ENCODE results near the gene COL6A3. TPM values are rescaled to one million over a fixed set of nuclear protein-coding genes. Genes with fewer than 3 reads are reported as not detected.

The COL6A3 gene
- total and polyA plus RNA-seq, 4 experiments from 2014 or later, result 0.56 to 2.1 (median 1.5) TPM; not detected in 1

- ChIA-PET CTCF (ENCODE audit: partially characterized antibody) (no interaction called here), POLR2A (ENCODE audit: partially characterized antibody) (no interaction called here)
- no peaks in the 10 kb centered on the region for H3K4me1 ChIP-seq (ENCODE audit: insufficient read depth, low read length)
- no peaks in the 10 kb centered on the region for H3K36me3 ChIP-seq (ENCODE audit: insufficient read depth, low read length)
- no peak overlapping the region for H3K27ac ChIP-seq (ENCODE audit: low read depth, low read length)
- no peaks in the 10 kb centered on the region for H3K36me3 Mint-ChIP-seq
- no peak overlapping the region for H3K4me3 Mint-ChIP-seq
- H3K9me3 ChIP-seq (ENCODE audit: control insufficient read depth in 1 of 2, low read length in 2 of 2), result no peaks in the 10 kb centered on the region
- no peaks in the 10 kb centered on the region for H3K9me3 Mint-ChIP-seq
- intact Hi-C loops (cut with micrococcal nuclease), result no loop called here
- H3K27me3 ChIP-seq (ENCODE audit: insufficient read depth, low read length), result no peaks in the 10 kb centered on the region
- no peaks in the 10 kb centered on the region for H3K27me3 Mint-ChIP-seq
- no peaks in the 10 kb centered on the region for H3K4me1 Mint-ChIP-seq
- H3K27ac Mint-ChIP-seq, result no peak overlapping the region
- no peak overlapping the region for H3K4me3 ChIP-seq (ENCODE audit: low read length in 2 of 2)
- DNase-seq, result no peak
Observed at GRCh38 chr2:237326266-237327171, 87.4 kb downstream of the COL6A3 start.

DNA sequence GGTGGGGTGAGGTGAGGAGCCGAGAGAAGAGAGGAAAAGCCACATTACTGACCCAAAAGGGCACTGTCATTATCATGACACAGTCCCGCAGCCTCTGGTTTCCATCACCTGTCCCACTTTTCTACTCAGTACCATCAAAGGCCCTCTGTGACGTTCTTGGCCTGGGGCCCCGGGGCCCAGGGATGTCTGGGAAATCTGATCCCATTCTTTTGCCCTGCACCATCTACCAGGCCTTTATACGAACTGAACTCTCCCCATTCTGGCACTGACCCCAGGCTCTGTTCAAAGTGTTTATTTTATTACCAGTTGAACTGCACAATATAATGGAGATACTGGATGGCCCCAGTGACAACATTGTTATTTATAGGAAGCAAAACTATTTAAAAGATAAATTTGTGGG lies 89.1 kb downstream of the COL6A3 start:
- intact Hi-C loops (cut with micrococcal nuclease), result no loop called here

GRCh38 chr2:237324405-237324831 lies 89.5 kb downstream of the COL6A3 start:
- Histone ChIP-seq H3K4me3 (ENCODE audit: low read length in 2 of 2) (no peak overlapping the region), H3K4me1 (ENCODE audit: insufficient read depth, low read length) (no peaks in the 10 kb centered on the region), H3K36me3 (ENCODE audit: insufficient read depth, low read length) (no peaks in the 10 kb centered on the region), H3K9me3 (ENCODE audit: control insufficient read depth in 1 of 2, low read length in 2 of 2) (no peaks in the 10 kb centered on the region), H3K27ac (ENCODE audit: low read depth, low read length) (no peak overlapping the region), H3K27me3 (ENCODE audit: insufficient read depth, low read length) (no peaks in the 10 kb centered on the region)
- Mint-ChIP-seq H3K4me1 (no peaks in the 10 kb centered on the region), H3K27ac (no peak overlapping the region), H3K4me3 (no peak overlapping the region), H3K36me3 (no peaks in the 10 kb centered on the region), H3K9me3 (no peaks in the 10 kb centered on the region), H3K27me3 (peaks cover 1 to 4% of the 10 kb centered on the region in 2 donors)
- POLR2A ChIA-PET (ENCODE audit: partially characterized antibody), result no interaction called here
- CTCF ChIA-PET (ENCODE audit: partially characterized antibody), result no interaction called here
- intact Hi-C loops (cut with micrococcal nuclease), result no loop called here
- DNase-seq, result no peak

More for the DNA sequence above, 89.1 kb downstream of the COL6A3 start:
- Histone ChIP-seq H3K4me3 (ENCODE audit: low read length in 2 of 2) (no peak overlapping the region), H3K4me1 (ENCODE audit: insufficient read depth, low read length) (no peaks in the 10 kb centered on the region), H3K27ac (ENCODE audit: low read depth, low read length) (no peak overlapping the region), H3K36me3 (ENCODE audit: insufficient read depth, low read length) (no peaks in the 10 kb centered on the region), H3K27me3 (ENCODE audit: insufficient read depth, low read length) (no peaks in the 10 kb centered on the region), H3K9me3 (ENCODE audit: control insufficient read depth in 1 of 2, low read length in 2 of 2) (no peaks in the 10 kb centered on the region)
- no peak overlapping the region for H3K4me3 Mint-ChIP-seq
- CTCF ChIA-PET (ENCODE audit: partially characterized antibody), result no interaction called here
- H3K36me3 Mint-ChIP-seq, result no peaks in the 10 kb centered on the region
- H3K4me1 Mint-ChIP-seq, result no peaks in the 10 kb centered on the region
- peaks cover 1 to 4% of the 10 kb centered on the region in 2 donors for H3K27me3 Mint-ChIP-seq
- DNase-seq, result no peak
- POLR2A ChIA-PET (ENCODE audit: partially characterized antibody), result no interaction called here
- H3K27ac Mint-ChIP-seq, result no peak overlapping the region
- H3K9me3 Mint-ChIP-seq, result no peaks in the 10 kb centered on the region

DNA sequence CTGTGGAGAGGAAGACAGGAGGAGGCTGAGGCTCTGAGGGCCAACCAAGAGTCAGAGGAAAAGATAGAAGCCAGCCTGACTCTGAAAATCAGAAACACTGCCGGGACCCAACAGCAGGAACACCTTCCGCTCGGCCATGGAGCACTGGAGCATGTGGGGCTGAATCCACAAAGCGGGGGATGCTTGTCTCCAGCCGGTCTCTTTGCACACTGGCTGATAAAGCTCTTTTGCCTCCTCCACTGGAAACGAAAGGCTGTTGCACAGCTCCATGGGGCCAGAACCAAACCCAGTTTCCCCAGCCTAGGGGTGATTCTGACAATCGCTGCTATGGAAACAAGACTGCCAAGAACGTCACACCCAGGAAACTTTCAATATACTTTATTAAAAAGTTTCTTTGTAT lies 90.3 kb downstream of the COL6A3 start:
- ChIA-PET POLR2A (ENCODE audit: partially characterized antibody) (no interaction called here), CTCF (ENCODE audit: partially characterized antibody) (no interaction called here)
- no peaks in the 10 kb centered on the region for H3K36me3 ChIP-seq (ENCODE audit: insufficient read depth, low read length)
- no peak for DNase-seq
- H3K9me3 ChIP-seq (ENCODE audit: control insufficient read depth in 1 of 2, low read length in 2 of 2), result no peaks in the 10 kb centered on the region
- Mint-ChIP-seq H3K9me3 (no peaks in the 10 kb centered on the region), H3K27me3 (peaks cover 1 to 4% of the 10 kb centered on the region in 2 donors), H3K27ac (no peak overlapping the region), H3K4me1 (no peaks in the 10 kb centered on the region), H3K4me3 (no peak overlapping the region), H3K36me3 (no peaks in the 10 kb centered on the region)
- H3K4me1 ChIP-seq (ENCODE audit: insufficient read depth, low read length), result no peaks in the 10 kb centered on the region
- no peak overlapping the region for H3K27ac ChIP-seq (ENCODE audit: low read depth, low read length)
- intact Hi-C loops (cut with micrococcal nuclease), result no loop called here
- no peak overlapping the region for H3K4me3 ChIP-seq (ENCODE audit: low read length in 2 of 2)
- H3K27me3 ChIP-seq (ENCODE audit: insufficient read depth, low read length), result no peaks in the 10 kb centered on the region

GRCh38 chr2:237322564-237322963 lies 91.4 kb downstream of the COL6A3 start:
- DNase-seq, result no peak
- H3K4me3 Mint-ChIP-seq, result no peak overlapping the region
- Histone ChIP-seq H3K36me3 (ENCODE audit: insufficient read depth, low read length) (no peaks in the 10 kb centered on the region), H3K27me3 (ENCODE audit: insufficient read depth, low read length) (no peaks in the 10 kb centered on the region), H3K9me3 (ENCODE audit: control insufficient read depth in 1 of 2, low read length in 2 of 2) (no peaks in the 10 kb centered on the region), H3K4me1 (ENCODE audit: insufficient read depth, low read length) (no peaks in the 10 kb centered on the region), H3K4me3 (ENCODE audit: low read length in 2 of 2) (no peak overlapping the region), H3K27ac (ENCODE audit: low read depth, low read length) (no peak overlapping the region)
- intact Hi-C loops (cut with micrococcal nuclease), result no loop called here
- H3K9me3 Mint-ChIP-seq, result no peaks in the 10 kb centered on the region
- ChIA-PET CTCF (ENCODE audit: partially characterized antibody) (no interaction called here), POLR2A (ENCODE audit: partially characterized antibody) (no interaction called here)
- H3K27me3 Mint-ChIP-seq, result peaks cover 2 to 4% of the 10 kb centered on the region in 2 donors
- H3K27ac Mint-ChIP-seq, result no peak overlapping the region
- no peaks in the 10 kb centered on the region for H3K4me1 Mint-ChIP-seq
- no peaks in the 10 kb centered on the region for H3K36me3 Mint-ChIP-seq

- no peak overlapping the region for H3K4me3 Mint-ChIP-seq
- ChIA-PET POLR2A (ENCODE audit: partially characterized antibody) (no interaction called here), CTCF (ENCODE audit: partially characterized antibody) (no interaction called here)
Observed at GRCh38 chr2:237321746-237322145, 92.2 kb downstream of the COL6A3 start.

DNA sequence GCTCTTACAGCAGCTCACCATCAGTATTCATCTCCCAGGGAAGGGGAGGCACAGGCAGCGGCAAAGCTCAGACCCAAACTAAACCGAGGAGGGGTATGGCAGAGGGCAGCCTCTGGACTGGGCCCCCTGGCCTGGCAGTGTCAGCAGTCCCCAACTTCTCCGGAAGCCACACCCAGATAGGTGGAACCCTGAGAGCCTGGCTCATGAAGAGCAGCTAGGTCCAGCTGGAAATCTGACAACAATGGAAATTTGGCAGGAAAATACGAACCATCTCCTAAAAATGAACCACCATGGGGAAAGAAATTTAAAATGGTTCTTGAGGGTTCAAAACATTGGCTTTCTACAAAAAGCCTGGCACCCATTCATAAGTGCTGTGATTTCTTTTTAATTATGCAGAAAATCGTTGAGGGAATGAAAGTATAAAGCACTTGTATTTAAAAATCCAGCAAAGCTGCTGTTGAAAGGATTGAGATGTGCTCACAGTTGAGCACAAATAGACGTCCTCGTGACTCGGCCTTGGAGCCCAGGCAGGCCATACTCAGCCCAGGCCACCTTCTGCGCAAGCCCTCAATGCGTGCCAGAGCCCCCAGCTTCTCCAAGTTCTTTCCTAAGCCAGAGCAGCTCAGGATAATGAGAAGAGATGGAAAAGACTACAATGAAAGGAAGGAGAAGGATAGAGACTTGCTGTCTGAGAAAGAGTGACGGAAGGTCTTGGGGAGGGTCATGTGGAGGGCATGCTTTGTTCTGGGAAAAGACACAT lies 93.0 kb downstream of the COL6A3 start:
- ChIA-PET CTCF (ENCODE audit: partially characterized antibody) (no interaction called here), POLR2A (ENCODE audit: partially characterized antibody) (no interaction called here)
- no peaks in the 10 kb centered on the region for H3K4me1 Mint-ChIP-seq
- intact Hi-C loops (cut with micrococcal nuclease), result no loop called here
- H3K4me1 ChIP-seq (ENCODE audit: insufficient read depth, low read length), result no peaks in the 10 kb centered on the region
- H3K9me3 ChIP-seq (ENCODE audit: control insufficient read depth in 1 of 2, low read length in 2 of 2), result no peaks in the 10 kb centered on the region
- no peak overlapping the region for H3K4me3 Mint-ChIP-seq
- no peaks in the 10 kb centered on the region for H3K27me3 ChIP-seq (ENCODE audit: insufficient read depth, low read length)
- no peak overlapping the region for H3K27ac ChIP-seq (ENCODE audit: low read depth, low read length)
- peaks cover 3 to 4% of the 10 kb centered on the region in 2 donors for H3K27me3 Mint-ChIP-seq
- H3K36me3 ChIP-seq (ENCODE audit: insufficient read depth, low read length), result no peaks in the 10 kb centered on the region
- H3K9me3 Mint-ChIP-seq, result no peaks in the 10 kb centered on the region
- DNase-seq, result no peak
- no peak overlapping the region for H3K27ac Mint-ChIP-seq
- H3K4me3 ChIP-seq (ENCODE audit: low read length in 2 of 2), result no peak overlapping the region
- no peaks in the 10 kb centered on the region for H3K36me3 Mint-ChIP-seq

More at GRCh38 chr2:237321746-237322145, 92.2 kb downstream of the COL6A3 start:
- no peaks in the 10 kb centered on the region for H3K36me3 ChIP-seq (ENCODE audit: insufficient read depth, low read length)
- DNase-seq, result no peak
- intact Hi-C loops (cut with micrococcal nuclease), result no loop called here
- no peak overlapping the region for H3K4me3 ChIP-seq (ENCODE audit: low read length in 2 of 2)
- H3K27me3 ChIP-seq (ENCODE audit: insufficient read depth, low read length), result no peaks in the 10 kb centered on the region
- H3K27ac ChIP-seq (ENCODE audit: low read depth, low read length), result no peak overlapping the region
- Mint-ChIP-seq H3K27ac (no peak overlapping the region), H3K36me3 (no peaks in the 10 kb centered on the region), H3K27me3 (peaks cover 3 to 4% of the 10 kb centered on the region in 2 donors), H3K9me3 (no peaks in the 10 kb centered on the region), H3K4me1 (no peaks in the 10 kb centered on the region)
- no peaks in the 10 kb centered on the region for H3K4me1 ChIP-seq (ENCODE audit: insufficient read depth, low read length)
- no peaks in the 10 kb centered on the region for H3K9me3 ChIP-seq (ENCODE audit: control insufficient read depth in 1 of 2, low read length in 2 of 2)
